Dendritic cell treated with granulocyte-macrophage colony-stimulating factor and Interleukin-4, amounts not matched to agents 40 ng/mL and 50 ng/mL, for 4 days (primary cell): Measurements from ENCODE around the gene IGSF3.

Source experiments
- H3K27ac Mint-ChIP-seq: one replicate; pipeline ENCODE4 v1.8.0; 2022; ENCODE audit warnings: mild to moderate bottlenecking, mixed read lengths
- H3K27me3 Mint-ChIP-seq: one replicate; pipeline ENCODE4 v1.8.0; 2022; ENCODE audit warnings: mild to moderate bottlenecking, mixed read lengths
- H3K36me3 Mint-ChIP-seq: one replicate; pipeline ENCODE4 v1.8.0; 2022; ENCODE audit warnings: low read depth, mixed read lengths
- H3K4me1 Mint-ChIP-seq: one replicate; pipeline ENCODE4 v1.8.0; 2022; ENCODE audit warnings: low read depth, mixed read lengths
- H3K4me3 Mint-ChIP-seq: one replicate; pipeline ENCODE4 v1.8.0; 2022; ENCODE audit warnings: mild to moderate bottlenecking, moderate library complexity, mixed read lengths
- H3K9me3 Mint-ChIP-seq: one replicate; pipeline ENCODE4 v1.8.0; 2022; ENCODE audit warnings: mixed read lengths
- intact Hi-C: fragments of 100-400 bp; cut with micrococcal nuclease; formaldehyde crosslinking; loops from one replicate; pipeline ENCODE4 v1.15.0; 2022

Gene IGSF3

DNA sequence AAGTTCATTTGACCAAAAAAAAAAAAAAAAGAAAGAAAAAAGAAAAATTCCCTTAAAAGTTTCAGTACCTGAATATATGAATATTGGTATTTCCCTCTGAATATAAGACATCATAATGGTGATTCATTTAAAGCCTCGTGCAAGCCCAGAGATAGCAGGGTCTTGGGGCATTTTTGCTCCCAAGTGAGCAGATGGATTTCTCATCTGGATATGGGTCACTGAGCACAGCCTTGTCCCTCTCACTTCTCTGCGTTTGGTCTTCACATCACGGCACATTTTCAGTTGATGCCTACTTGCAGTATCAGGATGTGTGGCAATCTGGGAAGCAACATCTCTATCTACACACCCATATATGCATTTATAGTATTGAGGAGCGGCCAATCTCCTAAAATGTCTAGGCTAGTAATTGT is 109.4 kb downstream of the IGSF3 start:
- intact Hi-C loops = no loop called here
- H3K36me3 Mint-ChIP-seq = peaks cover 40% of the 10 kb centered on the region

DNA sequence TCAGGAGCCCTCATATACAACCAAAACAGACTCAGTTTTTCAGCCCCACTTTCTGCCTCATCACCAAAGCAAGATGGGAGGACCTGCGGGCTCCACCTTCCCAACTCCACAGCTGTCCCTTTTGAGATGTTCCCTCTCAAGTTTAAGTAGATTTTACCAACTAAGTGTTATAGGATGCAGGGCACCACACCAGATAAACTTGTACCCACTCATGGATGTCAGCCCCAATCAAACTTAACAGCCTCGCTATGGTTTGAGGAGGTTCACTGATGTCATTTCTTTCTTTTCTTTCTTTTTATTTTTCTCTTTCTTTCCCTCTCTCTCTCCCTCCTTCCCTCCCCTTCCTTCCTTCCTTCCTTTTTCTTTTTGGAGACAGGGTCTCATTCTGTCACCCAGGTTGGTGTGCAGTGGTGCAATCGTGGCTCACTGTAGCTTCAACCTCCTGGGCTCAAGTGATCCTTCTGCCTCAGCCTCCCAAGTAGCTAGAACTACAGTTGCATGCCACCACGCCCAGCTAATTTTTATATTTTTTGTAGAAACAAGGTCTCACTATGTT is 110.1 kb downstream of the IGSF3 start:
- intact Hi-C loops = no loop called here
- Mint-ChIP-seq H3K27ac (peak overlapping the region; percentile 79), H3K27me3 (no peaks in the 10 kb centered on the region), H3K36me3 (peaks cover 32% of the 10 kb centered on the region), H3K4me3 (peak overlapping the region; percentile 54), H3K4me1 (peaks cover 86% of the 10 kb centered on the region), H3K9me3 (peaks cover 2% of the 10 kb centered on the region)

More for the DNA sequence above, 109.4 kb downstream of the IGSF3 start:
- Mint-ChIP-seq H3K9me3 (peaks cover 10% of the 10 kb centered on the region), H3K4me1 (peaks cover 90% of the 10 kb centered on the region), H3K4me3 (no peak overlapping the region), H3K27ac (peak overlapping the region; percentile 79), H3K27me3 (no peaks in the 10 kb centered on the region)

DNA sequence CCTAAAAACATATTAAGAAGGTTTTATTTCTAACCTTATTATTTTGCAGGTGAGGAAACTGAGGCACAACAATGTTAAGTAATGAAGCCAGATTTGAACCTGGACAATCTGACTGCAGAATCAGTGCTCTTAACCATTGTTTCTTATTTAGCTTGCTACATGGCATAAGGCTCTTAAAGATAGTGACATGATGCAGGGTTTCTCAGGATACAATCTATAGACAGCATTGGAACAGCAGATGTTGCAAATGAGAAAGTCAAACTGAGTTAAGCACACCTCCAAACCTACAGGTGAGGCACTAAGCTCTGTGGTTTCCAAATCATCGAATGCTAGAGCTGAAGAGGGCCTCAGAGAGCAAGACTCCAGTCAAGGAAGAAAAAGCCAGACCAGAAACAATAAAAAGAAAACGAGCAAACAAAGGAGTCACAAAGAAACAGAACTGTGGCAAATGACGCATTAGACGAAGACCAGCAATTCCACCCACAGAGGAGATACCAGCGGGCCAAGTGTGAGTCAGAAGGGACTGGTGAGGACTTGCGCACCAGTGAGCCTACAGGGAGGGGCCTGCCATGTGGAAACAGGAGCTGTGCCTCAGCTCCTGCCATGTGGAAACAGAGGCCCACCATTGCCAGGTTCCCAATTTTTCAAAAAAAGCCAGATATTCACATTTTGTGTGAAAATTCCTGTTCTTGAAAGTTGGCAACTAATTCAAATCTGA is 111.1 kb downstream of the IGSF3 start:
- peaks cover 86% of the 10 kb centered on the region for H3K4me1 Mint-ChIP-seq
- H3K27ac Mint-ChIP-seq = peak overlapping the region; percentile 79
- intact Hi-C loops = no loop called here
- H3K4me3 Mint-ChIP-seq = peak overlapping the region; percentile 14
- no peaks in the 10 kb centered on the region for H3K9me3 Mint-ChIP-seq
- peaks cover 29% of the 10 kb centered on the region for H3K36me3 Mint-ChIP-seq
- no peaks in the 10 kb centered on the region for H3K27me3 Mint-ChIP-seq

DNA sequence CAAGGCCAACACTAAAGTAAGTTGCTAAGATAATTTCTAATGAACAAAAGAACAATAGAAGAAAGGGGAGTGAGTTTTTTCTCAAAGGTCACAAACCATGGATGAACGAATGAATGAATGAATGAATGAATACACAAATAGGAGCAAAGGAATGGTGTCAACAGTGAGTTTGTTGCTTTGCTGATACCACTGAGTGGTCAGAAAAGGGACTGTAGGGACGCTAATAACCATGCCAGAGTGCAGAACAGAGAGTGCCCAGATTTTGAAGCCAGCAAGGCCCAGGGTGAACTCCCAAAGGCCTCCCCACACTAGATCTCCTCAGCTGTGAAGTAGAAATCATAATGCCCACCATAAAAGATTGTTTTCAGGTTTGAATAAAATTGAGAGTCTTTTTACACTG is 112.6 kb downstream of the IGSF3 start:
- peaks cover 82% of the 10 kb centered on the region for H3K4me1 Mint-ChIP-seq
- H3K4me3 Mint-ChIP-seq = no peak overlapping the region
- intact Hi-C loops = loop anchor here (5.0 kb wide), 1 partner anchor 48 kb away; no protein-coding TSS in a partner anchor
- H3K27ac Mint-ChIP-seq = peak overlapping the region; percentile 79
- no peaks in the 10 kb centered on the region for H3K9me3 Mint-ChIP-seq
- H3K27me3 Mint-ChIP-seq = no peaks in the 10 kb centered on the region
- peaks cover 36% of the 10 kb centered on the region for H3K36me3 Mint-ChIP-seq

DNA sequence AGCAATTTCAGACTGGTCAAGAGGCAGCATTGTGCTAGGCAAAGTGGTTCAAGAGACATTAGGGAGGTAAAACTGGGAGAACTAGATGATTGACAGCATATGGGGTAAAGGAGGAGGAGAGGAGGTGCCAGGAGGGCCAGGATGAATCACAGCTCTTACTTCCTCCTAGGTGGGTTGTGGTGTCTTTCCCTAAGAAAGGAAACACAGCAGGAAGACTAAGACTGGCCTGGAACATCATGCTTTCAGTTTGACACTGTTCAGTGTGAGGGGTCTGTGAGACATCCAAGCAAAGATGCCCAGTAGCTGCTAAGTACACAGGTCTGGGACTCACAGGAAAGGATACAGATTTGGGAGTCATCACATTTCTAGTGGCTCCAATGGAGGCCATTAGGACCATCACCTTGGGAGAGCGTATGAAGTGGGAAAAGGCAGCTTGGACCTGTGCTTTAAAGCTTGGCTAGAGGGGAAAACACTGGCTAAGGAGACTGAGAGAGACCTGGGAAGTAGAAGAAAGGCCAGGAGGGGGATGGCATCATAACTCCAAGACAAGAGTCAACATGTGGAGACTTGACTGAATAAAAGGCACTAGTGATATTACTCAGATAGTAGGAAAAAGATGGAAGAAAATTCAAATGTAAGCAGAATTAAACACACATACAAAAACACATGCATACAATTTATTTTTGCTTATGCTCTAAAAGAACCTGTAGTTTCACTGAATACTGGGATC is 114.0 kb downstream of the IGSF3 start:
- Mint-ChIP-seq H3K36me3 (peaks cover 25% of the 10 kb centered on the region), H3K4me3 (peak overlapping the region; percentile 45)

DNA sequence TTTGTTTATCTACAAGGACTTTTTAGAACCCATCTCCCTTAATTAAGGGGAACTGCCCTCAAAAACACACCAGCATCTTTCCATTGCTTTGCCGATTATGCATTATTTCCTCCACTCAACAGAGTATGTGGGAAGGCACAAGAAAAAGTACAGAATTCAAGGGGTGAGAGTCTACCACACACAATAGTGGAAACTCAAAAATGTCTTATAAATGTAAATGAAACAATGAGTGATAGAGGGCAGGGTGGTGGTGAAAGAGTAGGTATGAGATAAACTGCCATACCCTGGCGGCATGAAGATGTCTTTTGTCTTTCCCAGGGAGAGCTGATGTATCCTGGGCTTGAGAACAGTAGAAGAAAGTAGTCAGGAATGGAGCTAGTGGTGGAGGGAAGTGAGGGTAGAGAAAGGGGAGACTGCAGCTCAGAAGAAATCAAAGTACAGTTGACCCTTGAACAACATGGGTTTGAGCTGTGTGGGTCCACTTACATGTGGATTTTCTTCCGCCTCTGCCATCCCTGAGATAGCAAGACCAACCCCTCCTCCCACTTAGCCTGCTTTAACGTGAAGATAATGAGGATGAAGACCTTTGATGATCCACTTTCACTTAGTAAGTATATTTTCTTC is 121.1 kb downstream of the IGSF3 start:
- Mint-ChIP-seq H3K27me3 (no peaks in the 10 kb centered on the region), H3K9me3 (no peaks in the 10 kb centered on the region), H3K4me1 (peaks cover 62% of the 10 kb centered on the region), H3K27ac (peak overlapping the region; percentile 5), H3K36me3 (peaks cover 63% of the 10 kb centered on the region), H3K4me3 (no peak overlapping the region)
- intact Hi-C loops = no loop called here

More for the DNA sequence above, 114.0 kb downstream of the IGSF3 start:
- intact Hi-C loops = loop anchor here (5.0 kb wide), 1 partner anchor 46 kb away; no protein-coding TSS in a partner anchor
- Mint-ChIP-seq H3K9me3 (no peaks in the 10 kb centered on the region), H3K27ac (peak overlapping the region; percentile 81), H3K27me3 (no peaks in the 10 kb centered on the region), H3K4me1 (peaks cover 69% of the 10 kb centered on the region)

DNA sequence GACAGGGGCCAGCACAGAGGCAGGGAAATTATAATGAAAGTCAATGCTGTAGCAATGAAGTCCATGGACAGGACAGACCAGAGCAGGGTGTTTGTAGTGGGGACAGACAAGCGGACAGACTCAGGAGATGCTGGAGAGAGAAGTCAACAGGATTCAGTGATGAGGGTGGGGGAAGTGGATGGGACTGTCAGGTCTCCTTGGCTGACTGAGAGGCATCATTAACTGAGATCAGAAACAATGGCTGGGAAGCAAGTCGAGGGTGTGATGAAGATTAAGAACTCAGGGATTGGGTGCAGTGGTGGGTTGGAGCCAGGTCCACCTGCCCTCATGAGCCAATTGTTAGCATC is 122.2 kb downstream of the IGSF3 start:
- H3K27ac Mint-ChIP-seq = peak overlapping the region; percentile 84
- intact Hi-C loops = no loop called here
- H3K4me1 Mint-ChIP-seq = peaks cover 61% of the 10 kb centered on the region
- H3K27me3 Mint-ChIP-seq = no peaks in the 10 kb centered on the region
- H3K36me3 Mint-ChIP-seq = peaks cover 67% of the 10 kb centered on the region
- H3K4me3 Mint-ChIP-seq = no peak overlapping the region
- no peaks in the 10 kb centered on the region for H3K9me3 Mint-ChIP-seq

DNA sequence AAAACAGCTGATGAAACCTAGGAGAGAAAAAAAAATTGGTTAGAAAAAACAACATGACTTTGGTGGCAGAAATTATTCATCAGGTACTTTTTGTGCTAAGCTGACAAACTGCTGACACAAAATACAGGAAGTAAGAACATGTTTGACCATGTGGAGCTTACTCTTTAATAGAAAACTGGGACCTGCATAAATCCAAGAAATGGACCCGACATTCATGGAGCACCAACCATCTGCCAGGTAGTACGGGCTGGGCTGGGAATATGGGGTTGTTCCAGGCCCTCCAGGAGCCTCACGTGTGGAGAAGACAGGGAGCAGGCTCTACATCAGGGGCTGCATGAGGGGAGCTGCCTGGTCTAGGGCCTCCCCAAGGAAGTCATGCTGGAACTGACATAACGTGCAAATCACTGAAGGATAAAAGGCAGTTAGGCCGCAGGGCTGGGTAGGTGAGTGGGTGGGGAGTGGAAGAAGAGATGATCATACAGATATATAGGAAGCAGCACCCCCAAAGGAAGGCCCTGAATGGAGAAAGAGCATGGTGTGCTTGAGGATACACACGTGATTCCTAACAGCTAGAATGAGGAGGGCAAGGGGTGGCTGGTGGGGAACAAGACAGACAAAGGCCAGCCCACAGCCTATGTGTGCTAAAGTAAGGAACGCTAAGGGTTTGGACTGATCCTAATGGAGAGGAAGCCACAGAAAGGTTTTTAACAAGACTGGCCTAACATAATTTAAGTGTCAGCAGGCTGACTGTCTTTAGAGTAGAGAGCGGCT is 122.8 kb downstream of the IGSF3 start:
- intact Hi-C loops = no loop called here
- Mint-ChIP-seq H3K9me3 (no peaks in the 10 kb centered on the region), H3K27me3 (no peaks in the 10 kb centered on the region), H3K27ac (peak overlapping the region; percentile 84), H3K36me3 (peaks cover 68% of the 10 kb centered on the region), H3K4me1 (peaks cover 64% of the 10 kb centered on the region), H3K4me3 (no peak overlapping the region)

DNA sequence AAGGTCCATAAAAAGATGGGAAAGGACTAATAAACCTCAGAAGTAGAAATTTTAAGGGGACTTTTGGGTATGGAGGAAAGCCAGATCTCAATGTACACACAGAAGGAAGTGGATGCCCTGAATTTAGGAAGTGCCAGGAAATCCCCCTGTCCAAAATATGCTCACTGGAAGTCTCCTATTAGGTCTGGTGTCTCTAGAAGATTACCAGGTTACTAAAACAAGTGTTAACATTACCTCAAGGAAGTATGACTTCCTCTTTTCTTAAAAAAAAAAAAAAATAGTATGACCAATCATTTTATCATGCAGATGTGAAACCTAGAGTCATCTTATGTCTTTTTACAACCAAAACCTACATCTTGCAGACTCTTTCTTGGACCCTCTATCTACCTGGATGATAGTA is 127.4 kb downstream of the IGSF3 start:
- Mint-ChIP-seq H3K4me1 (peaks cover 64% of the 10 kb centered on the region), H3K4me3 (no peak overlapping the region), H3K27ac (peak overlapping the region; percentile 77), H3K27me3 (no peaks in the 10 kb centered on the region), H3K9me3 (no peaks in the 10 kb centered on the region), H3K36me3 (peaks cover 77% of the 10 kb centered on the region)
- intact Hi-C loops = no loop called here

DNA sequence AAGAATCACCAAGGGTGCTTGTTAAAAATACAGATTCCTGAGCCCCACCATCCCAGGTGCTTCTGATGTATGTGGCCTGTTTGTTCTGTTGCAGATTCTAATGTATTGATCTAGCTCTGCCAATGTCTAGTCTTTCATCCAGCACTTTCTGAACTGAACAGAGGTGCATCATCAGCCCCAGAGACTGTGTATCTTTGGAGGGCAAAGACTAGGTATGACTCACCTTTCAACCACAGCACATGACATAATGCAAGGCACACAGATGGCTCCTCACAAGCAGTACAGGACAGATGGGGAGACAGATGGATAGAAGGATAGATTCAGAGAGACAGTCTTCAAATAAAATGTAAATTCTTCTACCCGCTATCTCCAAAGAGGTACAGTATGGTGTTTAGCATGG is 129.0 kb downstream of the IGSF3 start:
- Mint-ChIP-seq H3K4me3 (no peak overlapping the region), H3K4me1 (peaks cover 62% of the 10 kb centered on the region), H3K27me3 (no peaks in the 10 kb centered on the region), H3K9me3 (no peaks in the 10 kb centered on the region), H3K36me3 (peaks cover 78% of the 10 kb centered on the region), H3K27ac (peak overlapping the region; percentile 77)
- intact Hi-C loops = loop anchor here (5.0 kb wide), 2 partner anchors 34 to 36 kb away; partner anchors contain the start of gene CD58

DNA sequence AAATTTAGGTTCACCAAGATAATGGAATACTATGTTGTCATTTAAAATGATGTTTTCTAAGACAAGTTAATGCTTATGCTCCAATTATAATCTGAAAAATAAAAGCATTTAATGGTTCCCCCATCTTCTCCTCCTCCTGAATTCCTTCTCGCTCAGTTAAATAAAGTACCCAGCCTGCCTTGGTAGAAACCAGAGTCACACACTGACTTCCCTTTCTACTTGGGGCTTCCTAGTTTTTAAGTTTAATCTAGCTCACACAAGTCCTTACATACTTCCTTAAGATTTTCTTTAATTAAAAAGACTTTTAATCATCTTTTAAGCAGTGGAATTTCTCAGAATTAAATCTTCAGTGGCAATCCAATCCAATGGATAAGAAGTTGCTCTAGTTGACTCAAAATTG is 129.6 kb downstream of the IGSF3 start:
- Mint-ChIP-seq H3K4me1 (peaks cover 62% of the 10 kb centered on the region), H3K27me3 (no peaks in the 10 kb centered on the region), H3K27ac (peak overlapping the region; percentile 77), H3K36me3 (peaks cover 78% of the 10 kb centered on the region), H3K4me3 (no peak overlapping the region), H3K9me3 (peaks cover 4% of the 10 kb centered on the region)
- intact Hi-C loops = loop anchor here (5.0 kb wide), 2 partner anchors 34 to 36 kb away; partner anchors contain the start of gene CD58

DNA sequence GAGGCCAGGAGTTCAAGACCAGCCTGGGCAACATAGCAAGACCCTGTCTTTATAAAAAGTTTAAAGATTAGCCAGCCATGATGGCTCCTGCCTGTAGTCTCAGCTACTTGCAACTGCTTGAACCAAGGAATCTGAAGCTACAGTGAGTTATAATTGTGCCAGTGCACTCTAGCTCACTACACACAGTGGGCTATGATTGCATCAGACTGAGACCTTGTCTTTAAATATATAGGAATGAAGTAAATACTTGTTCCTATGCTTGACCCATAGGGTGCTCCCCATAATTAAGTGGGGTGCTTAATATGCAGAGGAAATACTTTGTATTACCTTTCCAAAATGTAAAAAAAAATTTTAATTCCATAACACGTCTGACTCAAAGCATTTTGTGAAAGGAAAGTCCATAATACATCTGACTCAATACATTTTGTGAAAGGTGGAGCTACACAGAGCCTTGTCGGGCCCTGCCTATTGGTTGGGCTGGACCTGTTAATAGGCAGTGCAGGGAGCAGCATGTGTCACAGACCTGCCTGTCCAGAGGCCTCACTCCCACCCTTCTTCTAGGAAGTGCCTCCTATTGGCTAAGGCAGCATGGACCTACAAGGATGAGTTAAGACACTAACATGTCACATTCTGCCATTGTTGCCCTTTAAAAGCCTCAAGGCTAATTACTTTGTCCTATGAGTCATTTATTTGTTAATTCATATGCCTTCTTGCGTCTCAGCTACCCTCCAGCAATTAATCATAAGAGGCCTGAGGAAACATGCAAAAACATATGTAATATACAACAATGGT is 130.3 kb downstream of the IGSF3 start:
- no peaks in the 10 kb centered on the region for H3K27me3 Mint-ChIP-seq
- H3K36me3 Mint-ChIP-seq = peaks cover 78% of the 10 kb centered on the region
- H3K4me1 Mint-ChIP-seq = peaks cover 62% of the 10 kb centered on the region
- H3K9me3 Mint-ChIP-seq = peaks cover 9% of the 10 kb centered on the region
- intact Hi-C loops = loop anchor here (5.0 kb wide), 2 partner anchors 35 kb away; partner anchors contain the start of gene CD58
- no peak overlapping the region for H3K4me3 Mint-ChIP-seq
- H3K27ac Mint-ChIP-seq = peak overlapping the region; percentile 77
